Measurements from ENCODE around the gene NPAS3.

DNA sequence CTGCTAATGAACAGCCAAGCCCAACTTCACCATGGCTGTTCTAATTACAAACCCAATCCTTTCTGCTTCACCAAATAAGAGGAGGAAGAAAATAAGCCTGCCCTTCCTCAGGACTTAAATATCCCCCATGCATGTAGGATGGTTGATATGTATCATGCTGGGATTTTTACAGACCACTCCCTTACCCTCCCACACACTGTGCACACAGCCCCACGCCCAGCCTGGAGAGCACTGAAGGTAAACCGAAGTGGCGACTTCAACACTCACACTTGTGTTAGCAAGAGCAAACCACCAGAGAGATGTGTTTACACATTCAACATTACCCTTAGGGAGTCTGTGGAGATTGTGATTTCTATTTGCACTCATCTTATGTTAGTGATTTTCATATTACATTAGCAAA, 771.0 kb downstream of the NPAS3 start:
- TF ChIP-seq CTCF (IDR thresholded peaks at IDR 0.05; ENCODE audit: low read depth, low read length), result no peak
- no peak for TF ChIP-seq EZH2phosphoT487 (IDR thresholded peaks at IDR 0.05; ENCODE audit: low read depth)

All from OCI-LY3 (cell line).